SK-N-SH treated with all-trans-retinoic acid at 6 μM for 48 hours (cell line): Measurements from ENCODE around the gene FAM228B.

ENCODE experiments used
- ARNTL ChIP-seq: fragments of 450-650 bp; formaldehyde crosslinking; IDR thresholded peaks from 2 replicates; pipeline ENCODE4 v1.5.0; 2020; ENCODE audit warnings: low read depth, mild to moderate bottlenecking, moderate library complexity, borderline replicate concordance
- CREB5 ChIP-seq: fragments of 250-450 bp; sonication (Bioruptor Pico); IDR thresholded peaks from 2 replicates; pipeline ENCODE4 v1.5.1; 2020; ENCODE audit warnings: low read depth, mild to moderate bottlenecking, moderate library complexity
- GLIS3 ChIP-seq: fragments of 250-450 bp; sonication (Bioruptor Pico); IDR thresholded peaks from 2 replicates; pipeline ENCODE4 v1.5.0; 2020; ENCODE audit warnings: mild to moderate bottlenecking, moderate library complexity
- PATZ1 ChIP-seq: fragments of 250-450 bp; sonication (Bioruptor Pico); IDR thresholded peaks from 2 replicates; pipeline ENCODE4 v1.8.0; 2020; ENCODE audit warnings: mild to moderate bottlenecking, moderate library complexity, borderline replicate concordance
- RARB ChIP-seq: fragments of 250-450 bp; sonication (Bioruptor Pico); IDR thresholded peaks from 2 replicates; pipeline ENCODE4 v1.8.0; 2021; ENCODE audit warnings: mild to moderate bottlenecking, moderate library complexity
- TCF4 ChIP-seq: fragments of 250-450 bp; sonication (Bioruptor Pico); IDR thresholded peaks from 2 replicates; pipeline ENCODE4 v1.8.0; 2021; ENCODE audit warnings: mild to moderate bottlenecking, moderate library complexity, borderline replicate concordance
- TOX ChIP-seq: fragments of 250-450 bp; sonication (Bioruptor Pico); IDR thresholded peaks from 2 replicates; pipeline ENCODE4 v1.8.0; 2021; ENCODE audit warnings: mild to moderate bottlenecking, moderate library complexity, borderline replicate concordance
- TSHZ2 ChIP-seq: fragments of 250-450 bp; sonication (Bioruptor Pico); IDR thresholded peaks from 2 replicates; pipeline ENCODE4 v1.5.0; 2020; ENCODE audit warnings: mild to moderate bottlenecking, moderate library complexity
- ZFP3 ChIP-seq: fragments of 250-450 bp; sonication (Bioruptor Pico); IDR thresholded peaks from 2 replicates; pipeline ENCODE4 v1.5.0; 2020; ENCODE audit warnings: mild to moderate bottlenecking, moderate library complexity
- ZNF70 ChIP-seq: fragments of 450-650 bp; formaldehyde crosslinking; IDR thresholded peaks from 2 replicates; pipeline ENCODE4 v1.5.0; 2020; ENCODE audit warnings: mild to moderate bottlenecking, moderate library complexity

- TF ChIP-seq ZFP3 (no peak), TCF4 (CRISPR knock-in tag) (no peak), ARNTL (no peak), CREB5 (CRISPR knock-in tag) (no peak), TSHZ2 (CRISPR knock-in tag) (no peak), GLIS3 (CRISPR knock-in tag) (no peak), ZNF70 (CRISPR knock-in tag) (no peak), PATZ1 (CRISPR knock-in tag) (no peak), TOX (CRISPR knock-in tag) (no peak), RARB (CRISPR knock-in tag) (no peak)
Measured at GRCh38 chr2:24152413-24153197, 29.3 kb downstream of the FAM228B start.
